HepG2 (cell line): ENCODE measurements around the gene GGPS1.

ENCODE experiments used
- POLR2AphosphoS5 ChIP-seq: IDR thresholded peaks from 2 replicates; pipeline ENCODE4 v1.6.1; 2012; ENCODE audit warnings: low read depth, low read length
- SP1 ChIP-seq, 2 experiments: fragments of 450-650 bp in 1 of 2; sonication (generic) in 1 of 2; formaldehyde crosslinking in 1 of 2; IDR thresholded peaks; 2 replicates each; pipeline versions ENCODE4 v1.4.0 to v1.6.1; 2016 to 2020; ENCODE audit warnings: missing genetic modification reagents in 1 of 2
- SRF ChIP-seq: IDR thresholded peaks from 2 replicates; pipeline ENCODE4 v1.6.1; 2011; ENCODE audit warnings: mild to moderate bottlenecking, low read depth, low read length, moderate library complexity
- SRSF1 ChIP-seq: fragments of 200-400 bp; formaldehyde crosslinking; optimal IDR thresholded peaks from 2 replicates; pipeline ENCODE3; 2017; ENCODE audit warnings: mild to moderate bottlenecking, low read depth, low read length, moderate library complexity
- SSRP1 ChIP-seq: IDR thresholded peaks from 2 replicates; pipeline ENCODE4 v1.6.1; 2016; ENCODE audit warnings: control low read depth
- ZBTB3 ChIP-seq: sonication (generic); formaldehyde crosslinking; IDR thresholded peaks from 2 replicates; pipeline ENCODE4 v1.4.0; 2020; ENCODE audit warnings: low read depth, mild to moderate bottlenecking, moderate library complexity, missing genetic modification reagents, borderline replicate concordance
- TF ChIP-seq, protein P1 (sequence below): sonication (generic); formaldehyde crosslinking; IDR thresholded peaks from 2 replicates; pipeline ENCODE4 v1.9.0; 2021; ENCODE audit warnings: mild to moderate bottlenecking, missing genetic modification reagents
- TF ChIP-seq, protein P2 (sequence below): sonication (generic); formaldehyde crosslinking; IDR thresholded peaks from 2 replicates; pipeline ENCODE4 v1.5.0; 2020; ENCODE audit warnings: mild to moderate bottlenecking, missing genetic modification reagents, moderate library complexity

DNA sequence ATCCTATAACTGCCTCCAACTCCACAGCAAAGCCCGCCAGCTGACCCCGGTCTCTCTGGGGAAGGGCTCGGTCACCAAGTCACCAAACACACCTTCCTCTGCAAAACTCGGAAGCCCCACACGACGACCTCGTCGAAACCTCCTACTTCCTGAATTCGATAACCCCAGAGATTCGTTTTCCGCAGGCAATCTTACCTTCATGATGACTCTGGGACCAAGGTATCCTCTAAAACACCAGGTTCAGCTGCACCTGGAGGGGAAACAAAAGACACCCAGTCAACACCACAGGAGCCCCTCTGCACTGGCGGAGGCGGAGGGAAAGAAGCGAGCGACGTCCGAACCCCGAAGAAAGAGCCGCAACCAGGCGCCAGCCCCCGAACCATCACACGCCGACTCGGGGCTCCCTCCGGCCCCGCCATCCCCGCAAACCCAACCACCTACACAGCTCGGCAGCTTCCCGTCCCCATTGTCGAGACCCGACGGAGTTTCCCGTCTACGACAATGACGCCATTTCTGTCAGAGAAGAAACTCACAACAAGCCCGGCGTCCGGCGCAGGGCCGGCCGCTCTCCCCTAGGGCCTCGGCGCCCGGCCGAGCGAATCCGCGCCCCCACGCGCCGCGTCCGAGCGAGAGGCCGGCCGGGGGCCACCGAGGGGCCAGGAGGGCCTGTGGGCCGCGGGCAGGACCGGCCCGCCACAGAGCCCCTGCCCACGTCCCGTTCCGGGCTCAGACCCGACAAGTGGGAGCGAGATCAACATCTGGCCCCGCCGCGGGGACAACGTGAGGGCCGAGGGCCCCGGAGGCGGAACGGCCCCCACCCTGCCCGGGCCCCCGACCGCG lies 1.4 kb upstream of the GGPS1 start:
- TF ChIP-seq, protein P1, sequence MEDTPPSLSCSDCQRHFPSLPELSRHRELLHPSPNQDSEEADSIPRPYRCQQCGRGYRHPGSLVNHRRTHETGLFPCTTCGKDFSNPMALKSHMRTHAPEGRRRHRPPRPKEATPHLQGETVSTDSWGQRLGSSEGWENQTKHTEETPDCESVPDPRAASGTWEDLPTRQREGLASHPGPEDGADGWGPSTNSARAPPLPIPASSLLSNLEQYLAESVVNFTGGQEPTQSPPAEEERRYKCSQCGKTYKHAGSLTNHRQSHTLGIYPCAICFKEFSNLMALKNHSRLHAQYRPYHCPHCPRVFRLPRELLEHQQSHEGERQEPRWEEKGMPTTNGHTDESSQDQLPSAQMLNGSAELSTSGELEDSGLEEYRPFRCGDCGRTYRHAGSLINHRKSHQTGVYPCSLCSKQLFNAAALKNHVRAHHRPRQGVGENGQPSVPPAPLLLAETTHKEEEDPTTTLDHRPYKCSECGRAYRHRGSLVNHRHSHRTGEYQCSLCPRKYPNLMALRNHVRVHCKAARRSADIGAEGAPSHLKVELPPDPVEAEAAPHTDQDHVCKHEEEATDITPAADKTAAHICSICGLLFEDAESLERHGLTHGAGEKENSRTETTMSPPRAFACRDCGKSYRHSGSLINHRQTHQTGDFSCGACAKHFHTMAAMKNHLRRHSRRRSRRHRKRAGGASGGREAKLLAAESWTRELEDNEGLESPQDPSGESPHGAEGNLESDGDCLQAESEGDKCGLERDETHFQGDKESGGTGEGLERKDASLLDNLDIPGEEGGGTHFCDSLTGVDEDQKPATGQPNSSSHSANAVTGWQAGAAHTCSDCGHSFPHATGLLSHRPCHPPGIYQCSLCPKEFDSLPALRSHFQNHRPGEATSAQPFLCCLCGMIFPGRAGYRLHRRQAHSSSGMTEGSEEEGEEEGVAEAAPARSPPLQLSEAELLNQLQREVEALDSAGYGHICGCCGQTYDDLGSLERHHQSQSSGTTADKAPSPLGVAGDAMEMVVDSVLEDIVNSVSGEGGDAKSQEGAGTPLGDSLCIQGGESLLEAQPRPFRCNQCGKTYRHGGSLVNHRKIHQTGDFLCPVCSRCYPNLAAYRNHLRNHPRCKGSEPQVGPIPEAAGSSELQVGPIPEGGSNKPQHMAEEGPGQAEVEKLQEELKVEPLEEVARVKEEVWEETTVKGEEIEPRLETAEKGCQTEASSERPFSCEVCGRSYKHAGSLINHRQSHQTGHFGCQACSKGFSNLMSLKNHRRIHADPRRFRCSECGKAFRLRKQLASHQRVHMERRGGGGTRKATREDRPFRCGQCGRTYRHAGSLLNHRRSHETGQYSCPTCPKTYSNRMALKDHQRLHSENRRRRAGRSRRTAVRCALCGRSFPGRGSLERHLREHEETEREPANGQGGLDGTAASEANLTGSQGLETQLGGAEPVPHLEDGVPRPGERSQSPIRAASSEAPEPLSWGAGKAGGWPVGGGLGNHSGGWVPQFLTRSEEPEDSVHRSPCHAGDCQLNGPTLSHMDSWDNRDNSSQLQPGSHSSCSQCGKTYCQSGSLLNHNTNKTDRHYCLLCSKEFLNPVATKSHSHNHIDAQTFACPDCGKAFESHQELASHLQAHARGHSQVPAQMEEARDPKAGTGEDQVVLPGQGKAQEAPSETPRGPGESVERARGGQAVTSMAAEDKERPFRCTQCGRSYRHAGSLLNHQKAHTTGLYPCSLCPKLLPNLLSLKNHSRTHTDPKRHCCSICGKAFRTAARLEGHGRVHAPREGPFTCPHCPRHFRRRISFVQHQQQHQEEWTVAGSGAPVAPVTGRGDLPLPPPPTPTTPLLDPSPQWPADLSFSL (CRISPR knock-in tag): no peak
- TF ChIP-seq SRF: no peak
- TF ChIP-seq, protein P2, sequence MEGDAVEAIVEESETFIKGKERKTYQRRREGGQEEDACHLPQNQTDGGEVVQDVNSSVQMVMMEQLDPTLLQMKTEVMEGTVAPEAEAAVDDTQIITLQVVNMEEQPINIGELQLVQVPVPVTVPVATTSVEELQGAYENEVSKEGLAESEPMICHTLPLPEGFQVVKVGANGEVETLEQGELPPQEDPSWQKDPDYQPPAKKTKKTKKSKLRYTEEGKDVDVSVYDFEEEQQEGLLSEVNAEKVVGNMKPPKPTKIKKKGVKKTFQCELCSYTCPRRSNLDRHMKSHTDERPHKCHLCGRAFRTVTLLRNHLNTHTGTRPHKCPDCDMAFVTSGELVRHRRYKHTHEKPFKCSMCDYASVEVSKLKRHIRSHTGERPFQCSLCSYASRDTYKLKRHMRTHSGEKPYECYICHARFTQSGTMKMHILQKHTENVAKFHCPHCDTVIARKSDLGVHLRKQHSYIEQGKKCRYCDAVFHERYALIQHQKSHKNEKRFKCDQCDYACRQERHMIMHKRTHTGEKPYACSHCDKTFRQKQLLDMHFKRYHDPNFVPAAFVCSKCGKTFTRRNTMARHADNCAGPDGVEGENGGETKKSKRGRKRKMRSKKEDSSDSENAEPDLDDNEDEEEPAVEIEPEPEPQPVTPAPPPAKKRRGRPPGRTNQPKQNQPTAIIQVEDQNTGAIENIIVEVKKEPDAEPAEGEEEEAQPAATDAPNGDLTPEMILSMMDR (CRISPR knock-in tag): no peak
- TF ChIP-seq ZBTB3 (CRISPR knock-in tag): no peak
- TF ChIP-seq SSRP1: no peak
- no peak for TF ChIP-seq SP1 (IDR thresholded peaks at IDR 0.05)
- TF ChIP-seq SP1 (CRISPR knock-in tag; IDR thresholded peaks at IDR 0.05): no peak
- TF ChIP-seq POLR2AphosphoS5: no peak
- TF ChIP-seq SRSF1: no peak
